Activated CD4-positive, alpha-beta T cell treated with anti-CD3 and anti-CD28 coated beads for 24 hours (primary cell): ENCODE data around the gene OR10G7.

Source experiments
- DNase-seq, 2 donors: peaks; one replicate each; pipeline ENCODE4 v3.0.0-alpha.2; 2020; ENCODE audit warnings: low read depth in 2 of 2

OR10G7 gene, protein sequence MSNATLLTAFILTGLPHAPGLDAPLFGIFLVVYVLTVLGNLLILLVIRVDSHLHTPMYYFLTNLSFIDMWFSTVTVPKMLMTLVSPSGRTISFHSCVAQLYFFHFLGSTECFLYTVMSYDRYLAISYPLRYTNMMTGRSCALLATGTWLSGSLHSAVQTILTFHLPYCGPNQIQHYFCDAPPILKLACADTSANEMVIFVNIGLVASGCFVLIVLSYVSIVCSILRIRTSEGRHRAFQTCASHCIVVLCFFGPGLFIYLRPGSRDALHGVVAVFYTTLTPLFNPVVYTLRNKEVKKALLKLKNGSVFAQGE

DNA sequence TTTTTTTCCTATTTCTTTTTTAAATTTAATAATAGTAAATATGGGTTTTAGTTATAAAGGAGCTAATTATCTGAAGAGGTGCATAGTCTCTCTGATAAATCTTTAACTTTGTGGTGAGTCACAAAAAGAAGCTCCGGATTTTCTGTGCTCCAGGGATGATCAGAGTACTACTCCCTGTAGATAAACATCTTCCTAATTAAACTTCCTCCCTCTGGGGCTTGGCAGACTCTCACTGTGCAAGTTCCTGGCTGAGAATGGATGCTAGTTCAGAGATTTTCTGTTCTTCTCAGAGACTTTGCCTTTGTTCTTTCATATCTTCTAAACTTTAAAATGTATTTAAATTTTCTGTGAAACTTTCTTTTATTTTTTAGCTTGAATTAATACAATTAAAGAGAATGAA, at the start of gene OR10G7:
Gene OR10G7 (minus strand): TSS at position 72 of the 400 bp plus-strand sequence. CDS start 2,324 bp downstream, outside the sequence.
- DNase-seq: no peak

DNA sequence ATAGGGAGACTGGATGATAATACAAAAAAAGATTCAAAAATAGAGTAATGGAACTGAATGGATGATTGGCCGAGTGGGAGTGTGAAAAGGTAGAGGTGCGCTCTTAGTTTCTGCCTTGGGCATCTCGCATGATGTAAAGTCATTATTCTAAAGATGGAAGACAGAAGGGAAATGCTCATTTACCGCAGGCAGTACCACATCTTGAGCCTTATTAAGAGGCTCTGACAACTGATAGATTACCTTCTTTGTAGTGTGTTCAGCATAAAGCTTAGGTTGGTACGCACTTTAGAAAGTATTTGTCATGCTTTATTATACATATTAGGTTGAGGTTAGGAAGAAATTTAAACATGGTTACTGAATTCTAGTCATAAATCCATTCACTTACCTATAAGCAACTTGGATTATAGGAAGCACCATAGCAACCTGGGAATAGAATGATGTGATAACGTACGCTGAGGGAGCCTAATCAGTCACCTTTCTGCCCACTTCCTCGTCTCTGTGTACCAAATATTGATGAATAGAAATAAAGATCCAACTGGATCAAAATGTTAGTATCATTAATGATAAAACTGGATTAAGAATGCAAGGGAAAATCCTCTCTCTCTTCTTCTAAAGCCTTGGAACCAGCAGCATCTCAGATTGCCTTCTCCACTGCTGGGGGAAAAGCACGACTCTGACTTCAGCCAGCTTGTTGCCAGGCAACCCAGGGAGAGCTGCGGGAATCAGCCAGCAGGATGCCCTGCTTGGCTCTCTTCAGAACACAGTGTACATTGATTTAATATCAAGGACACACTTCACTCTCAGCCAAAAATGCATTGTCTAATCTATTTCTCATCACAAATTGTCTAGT, 45.1 kb upstream of the OR10G7 start:
- no peak for DNase-seq

DNA sequence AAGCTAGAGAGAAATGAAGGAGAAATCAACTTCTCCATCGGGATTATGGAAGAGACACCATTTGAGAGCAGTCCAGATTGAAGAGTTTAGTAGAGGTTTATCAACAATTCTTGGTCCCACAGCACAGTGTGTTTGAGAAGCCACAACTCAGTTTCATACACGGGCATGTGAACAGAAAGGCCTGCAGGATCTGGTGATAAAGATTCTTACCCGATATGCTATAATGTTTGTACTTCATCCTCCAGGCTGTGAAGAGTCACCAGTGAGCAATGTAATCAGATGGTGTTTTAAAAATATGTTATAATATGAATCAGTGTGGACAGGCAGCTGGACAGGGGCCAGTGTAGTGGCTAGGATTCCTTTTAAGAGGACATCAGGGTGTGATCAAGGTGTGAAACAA, 44.5 kb upstream of the OR10G7 start:
- DNase-seq: no peak

DNA sequence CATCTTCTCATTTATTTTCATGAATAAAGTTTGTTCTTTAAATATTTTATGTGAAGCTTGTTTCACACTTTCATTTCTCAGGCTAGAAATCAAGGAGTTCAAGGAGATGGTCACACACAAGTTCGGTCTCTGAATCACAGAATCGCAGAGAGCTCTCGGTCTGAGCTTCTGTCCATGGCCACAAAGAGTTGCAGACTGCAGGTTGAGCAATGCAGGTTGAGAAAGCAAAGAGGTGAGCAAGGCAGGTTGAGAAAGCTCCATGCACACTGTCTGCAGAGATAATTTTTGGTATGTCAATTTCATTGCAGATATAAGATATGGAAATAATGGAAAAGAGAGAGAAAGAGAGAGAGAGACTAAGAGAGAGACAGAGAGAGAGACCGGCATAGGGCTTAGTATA, 41.2 kb upstream of the OR10G7 start:
- DNase-seq: no peak

DNA sequence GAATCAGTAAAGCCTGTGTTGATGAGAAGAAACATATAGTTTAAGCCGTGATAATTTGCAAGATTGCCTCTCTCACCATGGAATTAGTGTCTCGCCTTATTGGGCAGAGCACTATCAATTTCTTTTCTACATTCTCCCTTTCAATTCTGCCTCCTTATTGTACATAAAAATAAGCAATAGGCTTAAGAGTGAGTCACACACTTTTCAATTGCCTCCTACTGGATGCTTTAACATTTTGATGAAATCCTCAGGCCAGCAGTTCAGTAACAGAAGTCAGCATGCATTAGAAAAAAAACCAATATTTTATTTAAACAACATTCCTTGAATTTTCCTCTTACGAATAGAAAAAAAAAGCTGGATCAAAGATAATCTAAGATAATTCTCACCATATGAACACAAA, 40.4 kb upstream of the OR10G7 start:
- DNase-seq: no peak

DNA sequence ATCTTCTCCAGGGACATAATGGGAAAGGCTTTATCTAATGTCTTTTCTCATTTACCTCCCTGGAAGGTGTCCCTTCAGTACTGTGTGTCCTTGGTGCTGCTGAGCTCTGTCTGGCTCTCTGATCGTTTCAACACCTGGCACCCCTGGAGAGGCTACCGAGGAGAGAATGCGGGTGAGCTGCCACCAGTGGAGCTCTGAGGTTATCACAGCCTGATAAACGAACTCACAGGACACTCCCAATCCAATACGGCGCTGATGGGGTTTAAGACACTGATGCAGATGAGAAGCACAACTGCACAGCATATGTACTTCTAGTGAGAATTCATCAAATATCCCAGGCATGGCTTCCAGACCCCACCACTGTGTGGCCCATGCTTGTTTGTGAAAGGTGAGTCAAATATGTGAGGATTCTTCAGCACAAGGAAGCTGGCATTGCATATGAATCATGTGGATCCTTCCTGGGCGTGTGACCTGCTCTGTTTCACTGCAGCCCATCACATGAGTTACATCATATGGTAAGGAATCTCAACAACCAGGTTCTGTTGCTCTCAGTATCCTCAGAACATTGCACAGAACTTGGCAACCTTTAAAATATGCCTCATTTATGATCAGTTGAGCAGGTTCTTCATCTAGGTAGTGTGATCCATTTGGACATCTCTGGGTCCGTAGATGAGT, 39.3 kb upstream of the OR10G7 start:
- DNase-seq: no peak

DNA sequence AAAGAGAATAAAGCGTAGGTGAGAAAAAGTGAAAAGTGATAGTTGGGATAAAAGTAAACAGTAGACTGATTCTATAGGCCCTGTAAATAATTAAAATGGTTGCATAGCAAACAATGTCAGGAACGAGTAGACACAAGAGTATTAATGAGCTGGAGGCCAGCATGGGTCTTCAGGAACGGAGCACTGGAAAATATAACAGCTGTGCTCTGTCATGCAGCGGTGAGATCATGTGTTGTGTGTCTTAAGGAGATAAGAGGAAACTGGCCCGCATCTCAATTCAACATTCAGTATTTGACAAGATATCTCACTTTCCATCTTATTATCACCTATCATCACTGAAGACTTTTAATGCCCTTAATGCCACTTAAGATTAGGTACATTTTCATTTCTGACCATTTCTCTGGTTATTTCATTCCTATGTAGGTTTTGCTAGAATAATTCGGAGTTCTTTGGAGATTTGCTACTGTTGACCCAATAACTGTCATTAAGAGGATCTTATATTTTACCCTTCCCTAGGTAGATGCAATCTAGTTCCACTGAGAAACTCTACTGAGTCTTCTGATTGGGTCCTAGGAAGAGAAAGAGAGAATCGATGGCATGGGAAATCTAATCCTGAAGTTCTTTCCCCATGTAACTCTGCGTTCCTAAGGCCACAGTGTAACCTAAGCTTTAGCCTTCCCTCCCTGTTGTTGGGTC, 38.7 kb upstream of the OR10G7 start:
- no peak for DNase-seq

DNA sequence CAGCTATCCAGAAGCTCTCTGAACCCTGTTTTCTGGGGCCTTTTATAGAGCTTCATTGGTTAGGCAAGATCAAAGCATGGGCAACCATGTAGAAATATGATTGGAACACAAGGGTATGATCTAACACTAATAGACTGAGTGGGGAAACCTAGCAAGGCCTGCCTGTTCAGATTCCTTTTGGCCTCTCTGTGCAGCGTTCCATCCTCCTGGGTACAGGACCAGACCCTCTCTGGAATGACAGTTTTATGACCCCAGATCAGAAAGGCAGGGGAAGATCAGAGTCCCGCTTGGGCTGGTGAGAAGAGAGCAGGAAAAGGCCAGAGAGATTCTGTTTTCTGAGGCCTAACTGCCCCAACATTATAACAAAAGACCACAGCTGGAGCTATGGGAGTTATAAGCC, 37.5 kb upstream of the OR10G7 start:
- DNase-seq: no peak

DNA sequence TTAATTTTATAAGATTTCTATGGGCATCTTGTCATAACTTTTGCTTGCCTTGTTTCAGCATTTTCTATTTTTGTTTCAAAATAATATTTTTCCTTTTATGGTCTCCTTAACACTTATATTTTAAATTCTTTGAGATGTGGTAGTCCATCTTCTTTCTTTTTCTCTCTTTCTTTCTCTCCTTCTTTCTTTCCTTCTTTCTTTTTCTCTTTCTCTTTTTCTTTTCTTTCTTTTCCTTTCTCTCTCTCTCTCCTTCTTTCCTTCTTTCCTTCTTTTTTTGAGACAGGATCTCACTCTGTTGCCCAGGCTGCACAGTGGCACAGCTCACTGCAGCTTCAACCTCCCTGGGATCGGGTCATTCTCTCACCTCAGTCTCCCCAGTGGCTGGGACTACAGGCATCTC, 36.1 kb upstream of the OR10G7 start:
- no peak for DNase-seq

DNA sequence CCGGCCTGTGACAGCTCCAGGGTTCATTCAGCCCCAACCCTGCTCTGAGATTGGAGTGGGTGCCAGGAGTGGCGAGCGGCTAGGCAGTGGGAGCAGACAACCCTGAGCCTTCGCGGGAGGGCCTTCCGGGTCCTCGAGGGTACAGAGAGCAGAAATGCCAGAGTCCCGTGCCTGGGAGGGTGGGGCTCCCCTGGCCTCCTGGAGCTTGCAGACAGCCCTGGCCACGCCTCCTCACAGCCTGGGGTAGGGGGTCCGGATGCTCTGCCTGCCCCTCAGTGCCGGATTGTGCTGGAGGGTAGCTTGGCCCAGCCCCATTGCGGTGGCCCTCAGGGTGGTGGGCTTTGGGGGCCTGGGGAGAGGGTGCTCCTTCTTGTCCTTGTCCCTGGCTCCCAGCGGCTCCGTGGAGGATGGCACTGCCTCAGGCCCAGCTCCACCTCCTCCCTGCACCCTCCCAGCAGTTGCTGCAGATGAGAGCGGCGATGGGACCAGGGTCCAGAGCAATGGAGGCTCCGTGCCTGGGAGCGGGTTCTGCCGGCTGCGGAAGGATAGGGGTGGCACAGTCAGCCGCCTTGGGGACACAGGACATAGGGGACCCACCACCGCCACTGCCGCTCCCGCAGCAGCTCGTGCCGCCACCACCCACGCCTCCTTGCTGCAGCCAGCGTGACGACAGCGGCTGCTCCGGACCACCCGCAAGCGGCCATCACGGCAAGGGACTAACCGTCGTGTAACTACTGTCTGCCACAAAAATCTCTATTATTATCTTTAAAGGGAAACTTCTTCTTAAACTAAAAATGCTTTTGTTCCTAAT, 34.9 kb upstream of the OR10G7 start:
- no peak for DNase-seq

DNA sequence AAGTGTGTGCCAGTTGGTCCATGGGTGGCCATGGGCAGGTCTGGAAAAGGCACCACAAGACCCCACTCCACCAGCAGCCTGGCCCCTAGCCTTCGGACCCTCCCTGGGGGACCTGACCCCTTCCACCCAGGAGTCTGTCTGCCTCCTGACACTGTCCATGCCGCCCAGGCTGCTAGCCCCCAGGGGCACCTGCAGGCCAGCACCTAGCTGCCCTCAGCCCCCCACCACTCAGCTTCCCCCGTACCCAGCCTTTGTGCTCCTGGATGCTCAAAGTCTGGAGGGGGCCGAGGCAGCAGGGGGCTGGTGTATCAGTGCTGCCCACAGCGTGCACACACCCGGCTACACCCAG, 34.3 kb upstream of the OR10G7 start:
- DNase-seq: no peak

DNA sequence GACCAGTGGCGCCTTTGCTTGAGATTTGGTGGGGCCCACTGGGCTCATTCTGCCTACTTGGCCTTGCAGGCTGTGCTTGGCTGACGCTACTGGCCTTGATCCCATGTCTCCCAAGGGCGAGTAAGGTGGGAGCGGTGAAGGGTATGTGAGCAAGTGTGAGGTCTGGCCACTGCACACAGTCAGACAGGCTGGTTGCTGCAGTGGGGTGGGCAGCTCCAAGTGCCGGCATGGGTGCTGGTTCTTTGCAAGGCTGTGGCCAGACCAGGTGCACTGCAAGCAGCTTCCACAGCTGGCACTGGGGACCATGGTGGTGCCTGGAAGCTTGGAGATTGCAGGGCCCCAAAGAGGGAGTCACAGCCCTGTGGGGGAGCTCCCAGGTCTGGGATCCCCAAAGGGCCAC, 33.4 kb upstream of the OR10G7 start:
- DNase-seq: no peak

DNA sequence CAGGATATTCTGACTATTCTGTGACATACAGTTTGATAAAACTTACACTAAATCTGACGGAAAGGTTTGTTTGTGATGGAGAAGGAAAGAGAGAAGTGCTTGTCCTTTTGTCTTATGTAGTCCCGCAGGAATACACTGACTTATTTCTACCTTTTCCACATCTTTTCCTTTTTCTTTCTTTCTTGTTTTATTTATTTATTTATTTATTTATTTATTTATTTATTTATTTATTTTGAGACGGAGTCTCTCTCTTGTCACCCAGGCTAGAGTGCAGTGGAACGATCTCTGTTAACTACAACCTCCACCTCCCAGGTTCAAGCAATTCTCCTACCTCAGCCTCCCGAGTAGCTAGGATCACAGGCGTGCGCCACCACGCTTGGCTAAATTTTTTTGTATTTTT, 31.0 kb upstream of the OR10G7 start:
- DNase-seq: no peak

DNA sequence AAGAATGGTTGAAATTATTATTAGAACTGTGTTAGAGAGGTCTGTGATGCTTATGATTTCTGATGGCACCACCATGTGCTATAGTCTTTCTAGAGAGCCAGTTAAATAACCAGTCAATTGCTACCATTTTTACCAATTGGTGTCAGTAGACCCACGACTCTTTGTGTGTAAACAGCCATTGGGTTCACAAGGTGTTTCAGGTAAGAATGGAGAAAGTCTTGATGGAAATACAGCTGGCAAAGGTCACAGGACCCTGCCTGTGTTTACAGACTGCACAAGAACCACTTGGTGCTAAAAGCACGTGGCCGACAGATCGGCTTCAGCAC, 30.5 kb upstream of the OR10G7 start:
- DNase-seq: no peak

DNA sequence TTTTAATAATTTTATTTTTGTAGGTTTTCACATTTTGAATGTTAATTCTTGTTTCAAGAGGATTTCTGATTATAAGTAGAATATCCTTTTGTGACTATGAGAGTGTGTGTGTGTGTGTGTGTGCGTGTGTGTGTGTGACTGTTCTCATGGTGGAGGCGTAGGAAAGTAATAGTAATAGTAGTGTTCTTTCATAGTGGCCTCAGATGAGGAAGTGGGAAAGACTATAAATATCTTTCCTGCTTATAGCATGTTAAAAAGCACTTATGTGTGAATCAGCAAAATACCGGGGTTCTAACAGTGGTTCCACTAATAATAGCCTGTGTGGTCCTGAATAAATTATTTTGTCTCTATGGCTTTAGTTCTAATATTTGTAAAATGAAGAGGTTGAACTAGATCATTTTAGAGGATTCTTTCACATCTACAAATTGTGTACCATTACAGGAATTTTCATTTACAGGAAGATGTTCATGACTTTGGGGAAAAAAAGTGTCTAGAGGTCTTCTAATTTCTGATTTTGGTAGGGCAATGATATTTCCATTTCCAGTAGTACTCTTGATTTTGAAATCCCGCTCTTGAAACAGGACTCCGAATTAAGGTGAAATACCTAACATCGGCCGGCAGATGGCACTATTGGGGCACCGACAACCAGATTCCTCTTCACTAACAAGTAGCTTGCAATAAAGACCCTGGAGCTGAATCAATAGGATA, 29.9 kb upstream of the OR10G7 start:
- DNase-seq: peak; percentile 35 to 58

DNA sequence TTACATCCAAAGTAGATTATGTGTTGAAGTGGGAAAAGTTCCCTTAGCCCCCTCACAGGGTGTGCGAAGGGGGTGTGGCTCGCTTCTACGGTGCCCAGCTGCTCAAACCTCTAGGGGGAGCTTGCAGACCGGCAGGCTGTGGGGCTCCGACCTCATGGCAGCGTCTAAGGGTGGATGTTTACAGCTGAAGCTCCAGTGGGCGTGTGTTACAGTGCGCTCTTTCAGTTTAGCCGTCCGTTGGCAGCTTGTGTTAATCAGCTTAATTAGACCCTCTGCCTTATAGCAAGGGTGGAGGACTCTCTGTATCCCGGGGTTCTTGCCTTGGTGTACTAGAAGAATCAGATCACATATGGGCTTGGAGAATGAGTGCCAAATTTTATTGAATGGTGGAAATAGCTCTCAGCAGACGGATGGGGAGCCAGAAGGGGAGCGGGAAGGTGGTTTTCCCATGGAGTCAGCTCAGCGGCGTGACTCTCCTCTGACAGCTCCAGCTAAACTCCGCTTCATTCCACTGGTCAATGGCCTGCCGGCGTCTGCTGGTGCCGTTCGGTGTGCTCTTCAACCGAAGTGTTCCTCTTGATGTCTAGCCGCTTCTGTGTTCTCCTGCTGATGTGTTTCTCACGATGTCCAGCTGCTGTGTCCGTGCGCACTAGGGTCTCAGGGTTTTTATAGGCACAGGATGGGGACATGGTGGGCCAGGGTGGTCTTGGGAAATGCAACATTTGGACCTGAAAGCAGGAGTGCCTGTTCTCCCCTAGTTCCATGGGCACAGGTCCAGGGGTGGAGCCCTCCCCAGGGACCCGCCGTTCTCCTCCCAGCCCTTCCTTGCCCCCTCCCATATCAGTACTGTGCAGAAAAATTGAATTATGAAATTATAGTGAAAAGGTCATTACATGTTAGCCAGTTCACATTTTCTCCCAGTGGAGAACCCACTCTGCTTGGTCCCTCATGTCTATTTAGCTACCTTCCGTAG, 28.6 kb upstream of the OR10G7 start:
- peak in 1 of 2 donors; percentile 8 for DNase-seq

DNA sequence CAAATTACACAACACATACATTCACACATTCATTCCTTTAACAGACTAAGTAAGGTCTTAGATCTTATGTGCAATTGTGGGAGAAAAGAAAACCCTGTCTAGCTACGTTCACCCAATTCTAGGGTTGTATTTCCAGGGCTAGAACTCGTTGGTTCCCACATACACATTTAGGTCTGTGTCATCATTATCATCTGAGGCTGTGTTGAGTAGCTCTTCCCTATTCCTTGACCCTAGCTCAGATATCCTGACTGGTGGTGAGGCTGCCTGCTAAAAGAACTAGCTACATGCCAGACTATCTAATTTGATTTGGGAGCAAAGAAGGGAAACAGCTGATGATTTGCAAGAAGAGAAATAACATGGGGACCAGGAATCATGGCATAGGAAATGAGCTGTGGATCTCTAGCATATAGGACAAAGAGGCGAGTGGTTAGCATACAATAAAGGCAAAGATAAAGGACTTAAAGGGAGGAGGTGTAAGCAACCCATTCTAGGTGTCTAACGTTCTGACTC, 27.5 kb upstream of the OR10G7 start:
- DNase-seq: no peak

DNA sequence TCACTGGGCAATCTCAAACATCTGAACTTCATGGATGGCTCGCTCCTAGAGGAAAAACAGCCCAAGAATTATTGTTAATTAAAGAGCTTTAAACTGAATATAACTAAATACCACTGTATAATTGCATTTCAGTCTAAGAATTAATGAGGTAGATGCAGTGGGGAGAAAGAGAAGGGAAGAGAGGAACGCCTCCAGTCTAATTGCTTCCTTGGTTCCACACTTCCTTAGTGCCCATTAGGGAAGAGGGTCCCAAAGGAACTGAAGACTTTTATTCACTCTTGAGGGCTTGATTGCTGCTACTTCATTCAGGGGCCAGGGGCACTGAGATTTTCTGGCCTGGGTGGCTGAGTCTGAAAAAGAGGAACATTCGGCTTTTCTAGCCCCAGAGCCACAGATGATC, 11.8 kb upstream of the OR10G7 start:
- DNase-seq: no peak

DNA sequence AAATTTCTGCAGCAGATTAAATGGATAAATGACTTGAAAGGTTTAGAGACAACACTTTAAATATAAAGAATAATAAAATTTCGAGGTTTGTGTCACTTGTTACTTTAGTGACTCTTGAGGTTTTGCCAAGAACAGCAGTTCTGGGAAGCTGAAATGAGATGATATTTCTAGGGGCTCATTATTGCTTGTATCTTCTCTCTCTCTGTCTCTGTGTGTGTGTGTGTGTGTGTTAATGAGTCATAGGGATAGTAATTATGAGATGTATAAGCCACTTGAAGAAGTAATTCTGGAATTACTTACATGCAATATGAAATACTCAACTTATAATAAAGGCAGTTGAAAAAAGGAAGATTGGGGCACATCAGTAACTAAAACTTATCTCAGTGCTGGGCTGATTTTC, 9.6 kb upstream of the OR10G7 start:
- no peak for DNase-seq
